ENCODE data around the gene STAT6.

- no peak for TF ChIP-seq REST (IDR thresholded peaks at IDR 0.05)
- no peak for TF ChIP-seq CTCF (IDR thresholded peaks at IDR 0.05)
- no peak for TF ChIP-seq POLR2A (IDR thresholded peaks at IDR 0.05; ENCODE audit: low read length)
- TF ChIP-seq EP300 (IDR thresholded peaks at IDR 0.05): no peak
- TF ChIP-seq JUNB (IDR thresholded peaks at IDR 0.05): no peak
- no peak for TF ChIP-seq ELK1 (IDR thresholded peaks at IDR 0.05; ENCODE audit: low read depth, low read length)
- no peak for TF ChIP-seq USF2 (IDR thresholded peaks at IDR 0.05)
- no peak for TF ChIP-seq MAFK (IDR thresholded peaks at IDR 0.05; ENCODE audit: partially characterized antibody)
- no peak for TF ChIP-seq MAZ (IDR thresholded peaks at IDR 0.05; ENCODE audit: borderline replicate concordance, low read depth, low read length)
- no peak for TF ChIP-seq HEYL (CRISPR knock-in tag; IDR thresholded peaks at IDR 0.05)
Measured at GRCh38 chr12:57072661-57073060, 38.5 kb downstream of the STAT6 start.

All from A549 (cell line).